ENCODE measurements around the gene LSM10.

LSM10 gene

GRCh38 chr1:36397378-36398230 lies at the start of gene LSM10:
Gene LSM10 (minus strand): TSS chr1:36397908. CDS start chr1:36394129, 3,779 bp downstream.
- DNase-seq (ENCODE audit: extremely low read depth, low read depth), result peak; percentile 81
- no peak for TF ChIP-seq CTCF (IDR thresholded peaks at IDR 0.05; ENCODE audit: low read depth, low read length)

DNA sequence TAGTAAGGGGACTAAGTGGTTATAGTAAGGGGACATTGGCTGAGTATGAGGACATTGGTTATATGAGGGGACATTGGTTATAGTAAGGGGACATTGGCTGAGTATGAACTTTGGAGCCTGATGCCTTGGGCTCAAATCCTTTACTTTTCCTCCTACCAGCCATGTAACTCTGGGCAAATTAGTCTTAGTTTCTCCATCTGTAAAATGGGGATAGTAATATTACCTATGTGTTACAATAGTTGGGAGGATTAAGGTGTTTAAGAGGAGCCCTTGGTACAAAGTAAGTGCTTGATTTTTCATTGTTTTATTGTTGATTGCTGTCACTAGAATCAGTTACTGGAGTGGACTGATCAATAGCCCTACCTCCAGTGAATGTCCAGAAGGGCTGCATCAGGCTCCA lies 49.7 kb upstream of the LSM10 start:
- no peak for TF ChIP-seq CTCF (IDR thresholded peaks at IDR 0.05; ENCODE audit: low read depth, low read length)

GRCh38 chr1:36446746-36447145 lies 49.0 kb upstream of the LSM10 start:
- TF ChIP-seq CTCF (IDR thresholded peaks at IDR 0.05; ENCODE audit: low read depth, low read length), result no peak
- DNase-seq (ENCODE audit: extremely low read depth, low read depth), result no peak

More for the DNA sequence above, 49.7 kb upstream of the LSM10 start:
- no peak for DNase-seq (ENCODE audit: extremely low read depth, low read depth)

GRCh38 chr1:36446271-36446670 lies 48.6 kb upstream of the LSM10 start:
- TF ChIP-seq CTCF (IDR thresholded peaks at IDR 0.05; ENCODE audit: low read depth, low read length), result no peak
- DNase-seq (ENCODE audit: extremely low read depth, low read depth), result no peak

GRCh38 chr1:36443297-36443696 lies 45.6 kb upstream of the LSM10 start:
- no peak for DNase-seq (ENCODE audit: extremely low read depth, low read depth)
- TF ChIP-seq CTCF (IDR thresholded peaks at IDR 0.05; ENCODE audit: low read depth, low read length), result no peak

DNA sequence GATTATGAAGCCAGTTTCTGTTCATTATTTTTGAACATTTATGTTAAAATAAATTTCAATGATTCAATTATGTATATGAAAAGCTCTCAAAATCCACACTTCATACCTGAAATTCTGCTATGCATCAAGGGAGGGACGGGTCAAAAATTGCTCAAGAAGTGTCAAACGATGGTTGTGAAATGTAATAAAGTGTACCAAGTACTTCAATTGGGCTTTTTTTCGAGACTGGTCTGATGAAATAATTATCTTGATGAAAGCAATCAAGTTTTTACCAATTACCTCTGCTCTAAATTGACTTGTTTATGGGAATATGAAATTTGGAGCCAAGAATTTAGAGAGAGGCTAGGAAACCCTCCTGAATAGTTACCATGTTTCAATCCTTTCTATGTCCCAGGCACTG lies 44.6 kb upstream of the LSM10 start:
- no peak for DNase-seq (ENCODE audit: extremely low read depth, low read depth)
- TF ChIP-seq CTCF (IDR thresholded peaks at IDR 0.05; ENCODE audit: low read depth, low read length), result no peak

GRCh38 chr1:36440646-36441045 lies 42.9 kb upstream of the LSM10 start:
- no peak for TF ChIP-seq CTCF (IDR thresholded peaks at IDR 0.05; ENCODE audit: low read depth, low read length)

More at GRCh38 chr1:36440646-36441045, 42.9 kb upstream of the LSM10 start:
- no peak for DNase-seq (ENCODE audit: extremely low read depth, low read depth)
